ENCODE results near the gene NR1I2. TPM values are rescaled to one million over a fixed set of nuclear protein-coding genes. Genes with fewer than 3 reads are reported as not detected.

Gene NR1I2
- total RNA-seq, 4 donors from 2014 or later: 78.0 to 271 (median 158) TPM

DNA sequence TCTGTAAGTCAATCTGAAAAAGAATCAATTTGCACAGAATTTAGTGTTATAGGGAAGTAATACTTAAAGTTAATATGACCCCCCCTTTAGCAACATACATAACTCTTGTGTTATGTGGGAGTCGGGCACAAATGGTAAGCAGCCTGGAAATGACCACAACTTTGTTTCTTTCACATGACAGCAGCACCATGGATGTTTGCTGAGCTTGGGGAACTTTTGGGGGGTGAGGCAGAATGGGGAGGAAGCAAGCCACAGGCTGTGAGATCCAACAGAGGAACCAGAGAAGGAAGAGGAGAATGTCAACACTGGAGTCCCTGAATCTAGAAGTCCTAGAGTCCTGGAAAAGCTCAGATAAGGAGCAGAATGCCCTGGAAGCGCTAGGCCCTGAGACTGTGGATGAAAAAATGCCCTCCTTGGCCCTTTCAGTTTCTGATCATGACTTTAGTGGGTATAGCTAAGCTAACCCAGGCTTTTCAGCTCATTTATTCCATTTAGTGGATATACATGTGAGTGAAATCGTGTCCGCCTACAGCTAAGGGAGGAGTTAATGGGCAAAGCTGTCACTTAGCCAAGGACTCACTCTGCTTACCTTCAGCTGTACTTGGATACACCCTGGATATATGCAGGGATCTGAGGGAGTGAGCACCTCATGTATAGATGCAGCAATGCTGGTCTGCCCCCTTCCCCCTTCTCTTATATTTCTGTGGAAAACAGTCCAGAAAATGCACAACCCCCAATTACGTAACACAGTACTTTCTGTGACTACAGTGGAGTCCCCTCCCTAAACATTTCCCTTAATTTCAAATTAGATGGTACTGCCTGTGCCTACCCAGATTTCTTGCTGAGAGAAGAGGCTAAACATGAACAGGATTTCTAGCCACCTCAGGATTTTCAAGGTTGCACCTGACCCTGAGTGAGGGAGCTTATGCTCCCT lies 40.0 kb upstream of the NR1I2 start:
- no peak overlapping the region for H3K4me3 ChIP-seq
- DNase-seq: no peak
- in situ Hi-C loops (cut with MboI; ENCODE audit: low pct_ligation_motif_present in 1 of 4, low pct_unique_long_range_greater_than_20kb in 1 of 4, low sequenced_read_pairs in 3 of 4): no loop called here
- no peak for TF ChIP-seq POLR2AphosphoS5 (IDR thresholded peaks at IDR 0.05)
- TF ChIP-seq POLR2A (IDR thresholded peaks at IDR 0.05): no peak
- TF ChIP-seq, protein P1, sequence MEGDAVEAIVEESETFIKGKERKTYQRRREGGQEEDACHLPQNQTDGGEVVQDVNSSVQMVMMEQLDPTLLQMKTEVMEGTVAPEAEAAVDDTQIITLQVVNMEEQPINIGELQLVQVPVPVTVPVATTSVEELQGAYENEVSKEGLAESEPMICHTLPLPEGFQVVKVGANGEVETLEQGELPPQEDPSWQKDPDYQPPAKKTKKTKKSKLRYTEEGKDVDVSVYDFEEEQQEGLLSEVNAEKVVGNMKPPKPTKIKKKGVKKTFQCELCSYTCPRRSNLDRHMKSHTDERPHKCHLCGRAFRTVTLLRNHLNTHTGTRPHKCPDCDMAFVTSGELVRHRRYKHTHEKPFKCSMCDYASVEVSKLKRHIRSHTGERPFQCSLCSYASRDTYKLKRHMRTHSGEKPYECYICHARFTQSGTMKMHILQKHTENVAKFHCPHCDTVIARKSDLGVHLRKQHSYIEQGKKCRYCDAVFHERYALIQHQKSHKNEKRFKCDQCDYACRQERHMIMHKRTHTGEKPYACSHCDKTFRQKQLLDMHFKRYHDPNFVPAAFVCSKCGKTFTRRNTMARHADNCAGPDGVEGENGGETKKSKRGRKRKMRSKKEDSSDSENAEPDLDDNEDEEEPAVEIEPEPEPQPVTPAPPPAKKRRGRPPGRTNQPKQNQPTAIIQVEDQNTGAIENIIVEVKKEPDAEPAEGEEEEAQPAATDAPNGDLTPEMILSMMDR (IDR thresholded peaks at IDR 0.05): no peak
- TF ChIP-seq EP300 (IDR thresholded peaks at IDR 0.05; ENCODE audit: low read depth): no peak
- H3K4me1 ChIP-seq: no peaks in the 10 kb centered on the region
- no peaks in the 10 kb centered on the region for H3K36me3 ChIP-seq
- no peaks in the 10 kb centered on the region for H3K9me3 ChIP-seq
- intact Hi-C loops (cut with DNase I; ENCODE audit: low total_unique reads): no loop called here
- no peaks in the 10 kb centered on the region for H3K27me3 ChIP-seq
- WGBS, 2 donors (ENCODE audit: low coverage in 1 of 2): 82 to 89% methylated on average over 3 to 5 of the region's 5 CpGs
- no peak overlapping the region for H3K27ac ChIP-seq

DNA sequence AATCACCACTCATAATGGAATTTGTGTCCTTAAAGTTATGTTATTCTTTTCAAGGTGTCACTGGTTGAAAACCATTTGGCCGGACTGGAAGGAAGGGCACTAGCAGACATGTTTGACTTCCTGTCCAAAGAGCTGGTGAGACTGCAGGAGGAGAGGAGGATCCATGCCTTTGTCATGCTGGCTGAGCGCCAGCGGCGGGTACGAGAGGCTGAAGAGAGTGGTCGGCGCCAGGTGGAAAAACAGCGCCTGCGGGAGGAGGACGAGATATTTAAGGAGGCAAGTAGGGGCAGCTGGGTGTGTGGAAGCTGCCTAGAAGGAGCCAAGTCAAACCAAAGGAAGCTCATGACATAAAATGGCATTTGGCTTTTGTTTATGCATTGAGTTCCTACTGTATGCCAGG lies 38.0 kb upstream of the NR1I2 start:
- Histone ChIP-seq H3K4me3 (no peak overlapping the region), H3K4me1 (no peaks in the 10 kb centered on the region), H3K27me3 (no peaks in the 10 kb centered on the region), H3K27ac (no peak overlapping the region), H3K36me3 (no peaks in the 10 kb centered on the region), H3K9me3 (no peaks in the 10 kb centered on the region)
- in situ Hi-C loops (cut with MboI; ENCODE audit: low pct_ligation_motif_present in 1 of 4, low pct_unique_long_range_greater_than_20kb in 1 of 4, low sequenced_read_pairs in 3 of 4) (no loop called here), intact Hi-C loops (cut with DNase I; ENCODE audit: low total_unique reads) (no loop called here)
- WGBS, 2 donors (ENCODE audit: low coverage in 1 of 2): 94 to 96% methylated on average over 9 to 10 of the region's 10 CpGs
- DNase-seq: no peak
- no peak for TF ChIP-seq POLR2AphosphoS5 (IDR thresholded peaks at IDR 0.05)
- TF ChIP-seq, protein P1 (IDR thresholded peaks at IDR 0.05): no peak
- no peak for TF ChIP-seq EP300 (IDR thresholded peaks at IDR 0.05; ENCODE audit: low read depth)
- TF ChIP-seq POLR2A (IDR thresholded peaks at IDR 0.05): no peak

DNA sequence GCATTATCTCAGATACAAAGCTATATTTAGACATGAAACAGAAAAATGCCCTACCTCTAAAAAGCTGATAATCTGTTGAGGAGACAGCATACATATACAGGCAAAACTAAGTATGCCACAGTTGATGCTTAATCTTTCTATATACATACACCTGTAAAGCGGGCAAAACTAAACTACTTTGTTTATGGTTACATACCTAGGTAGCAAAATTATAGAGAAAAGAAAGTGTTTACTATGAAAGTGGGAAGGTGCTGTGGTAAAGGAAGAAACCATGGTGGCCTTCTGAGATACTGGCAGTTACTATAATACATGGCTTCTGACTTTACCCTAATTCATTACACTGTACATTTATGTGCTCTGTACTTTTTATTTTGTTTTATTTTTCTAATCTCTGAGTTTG lies 36.0 kb upstream of the NR1I2 start:
- TF ChIP-seq EP300 (IDR thresholded peaks at IDR 0.05; ENCODE audit: low read depth) (no peak), POLR2AphosphoS5 (IDR thresholded peaks at IDR 0.05) (no peak)
- TF ChIP-seq, protein P1 (IDR thresholded peaks at IDR 0.05): no peak
- Histone ChIP-seq H3K4me1 (no peaks in the 10 kb centered on the region), H3K36me3 (no peaks in the 10 kb centered on the region), H3K27me3 (no peaks in the 10 kb centered on the region), H3K27ac (no peak overlapping the region), H3K4me3 (no peak overlapping the region), H3K9me3 (no peaks in the 10 kb centered on the region)
- DNase-seq: no peak
- in situ Hi-C loops (cut with MboI; ENCODE audit: low pct_ligation_motif_present in 1 of 4, low pct_unique_long_range_greater_than_20kb in 1 of 4, low sequenced_read_pairs in 3 of 4) (no loop called here), intact Hi-C loops (cut with DNase I; ENCODE audit: low total_unique reads) (no loop called here)
- WGBS, 2 donors (ENCODE audit: low coverage in 1 of 2): 81 to 84% methylated on average over 1 of the region's 1 CpG

DNA sequence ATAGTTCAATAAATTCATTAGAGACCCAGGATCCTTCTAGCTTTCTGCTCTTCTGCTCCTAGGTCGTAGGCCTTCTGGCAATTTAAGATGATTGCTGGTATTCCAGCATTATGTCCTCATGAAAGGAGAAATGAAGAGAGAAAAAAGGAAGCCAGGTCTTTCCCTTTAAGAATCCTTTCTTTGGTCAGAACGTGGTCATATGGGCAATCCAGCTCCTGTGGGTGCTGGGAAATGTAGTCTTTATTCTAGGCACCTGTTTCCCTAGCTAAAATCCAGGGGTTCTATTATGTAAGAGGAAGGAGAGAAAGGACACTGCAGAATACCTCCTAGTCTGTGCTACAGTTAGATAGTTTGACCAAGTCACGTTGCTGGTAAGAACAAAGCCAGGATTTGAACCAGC lies 35.5 kb upstream of the NR1I2 start:
- Histone ChIP-seq H3K36me3 (no peaks in the 10 kb centered on the region), H3K4me3 (no peak overlapping the region), H3K9me3 (no peaks in the 10 kb centered on the region), H3K4me1 (no peaks in the 10 kb centered on the region), H3K27me3 (no peaks in the 10 kb centered on the region), H3K27ac (no peak overlapping the region)
- TF ChIP-seq EP300 (IDR thresholded peaks at IDR 0.05; ENCODE audit: low read depth) (no peak), POLR2AphosphoS5 (IDR thresholded peaks at IDR 0.05) (no peak)
- TF ChIP-seq, protein P1 (IDR thresholded peaks at IDR 0.05): no peak
- in situ Hi-C loops (cut with MboI; ENCODE audit: low pct_ligation_motif_present in 1 of 4, low pct_unique_long_range_greater_than_20kb in 1 of 4, low sequenced_read_pairs in 3 of 4): no loop called here
- no peak for DNase-seq
- intact Hi-C loops (cut with DNase I; ENCODE audit: low total_unique reads): no loop called here
- 36 to 64% methylated on average over 2 to 3 of the region's 3 CpGs for WGBS, 2 donors (ENCODE audit: low coverage in 1 of 2)
